HL-60 (cell line): ENCODE results near the gene PTPRU.

Experiments used
- DNase-seq, 2 experiments: peaks; one replicate each; pipeline ENCODE4 v3.0.0-alpha.2; 2010 to 2020; ENCODE audit warnings: low read depth in 1 of 2, low spot score in 1 of 2
- H3K27ac ChIP-seq: fragments of 250-450 bp; sonication (Bioruptor Pico); replicated peaks from 2 replicates; pipeline ENCODE4 v1.5.1; 2020; ENCODE audit warnings: mild to moderate bottlenecking, moderate library complexity
- H3K27me3 ChIP-seq: fragments of 250-450 bp; sonication (Bioruptor Pico); 2 replicates; pipeline ENCODE4 v1.5.1; 2021; ENCODE audit warnings: mild to moderate bottlenecking, moderate library complexity; ENCODE audit not compliant: insufficient read depth, poor library complexity, severe bottlenecking
- H3K4me3 ChIP-seq: replicated peaks from 2 replicates; pipeline ENCODE4 v1.5.1; 2011; ENCODE audit warnings: mild to moderate bottlenecking, control low read depth, low read length; ENCODE audit not compliant: insufficient read depth
- CTCF ChIP-seq: IDR thresholded peaks from one replicate; pipeline ENCODE4 v1.5.1; 2011; ENCODE audit warnings: low read length, control low read depth, inconsistent platforms; ENCODE audit not compliant: insufficient read depth
- GABPA ChIP-seq: IDR thresholded peaks from 2 replicates; pipeline ENCODE4 v1.6.1; 2012; ENCODE audit warnings: low read depth
- POLR2AphosphoS5 ChIP-seq: IDR thresholded peaks from 2 replicates; pipeline ENCODE4 v1.6.1; 2012; ENCODE audit warnings: low read depth
- REST ChIP-seq: IDR thresholded peaks from 2 replicates; pipeline ENCODE4 v1.6.1; 2012; ENCODE audit warnings: low read depth; ENCODE audit not compliant: insufficient replicate concordance
- SPI1 ChIP-seq: IDR thresholded peaks from 2 replicates; pipeline ENCODE4 v1.6.1; 2012; ENCODE audit warnings: low read depth, mild to moderate bottlenecking, borderline replicate concordance

PTPRU gene

GRCh38 chr1:29283804-29284195, 47.5 kb downstream of the PTPRU start:
- H3K4me3 ChIP-seq, result no peak overlapping the region
- no peak overlapping the region for H3K27ac ChIP-seq
- no peak for TF ChIP-seq SPI1
- TF ChIP-seq GABPA, result no peak
- TF ChIP-seq POLR2AphosphoS5, result no peak
- no peak for TF ChIP-seq CTCF
- no peak for TF ChIP-seq REST

GRCh38 chr1:29284286-29284960, 48.1 kb downstream of the PTPRU start:
- TF ChIP-seq SPI1, result no peak
- TF ChIP-seq CTCF, result no peak
- H3K27me3 ChIP-seq, result no peaks in the 10 kb centered on the region
- no peak overlapping the region for H3K4me3 ChIP-seq
- no peak for DNase-seq
- no peak overlapping the region for H3K27ac ChIP-seq

More at GRCh38 chr1:29283804-29284195, 47.5 kb downstream of the PTPRU start:
- no peaks in the 10 kb centered on the region for H3K27me3 ChIP-seq
- no peak for DNase-seq

GRCh38 chr1:29284961-29285560, 48.7 kb downstream of the PTPRU start:
- DNase-seq, result no peak
- TF ChIP-seq POLR2AphosphoS5 (no peak), SPI1 (no peak), GABPA (no peak), REST (no peak), CTCF (no peak)
- Histone ChIP-seq H3K4me3 (no peak overlapping the region), H3K27ac (no peak overlapping the region), H3K27me3 (no peaks in the 10 kb centered on the region)

GRCh38 chr1:29285771-29286170, 49.4 kb downstream of the PTPRU start:
- Histone ChIP-seq H3K4me3 (no peak overlapping the region), H3K27me3 (no peaks in the 10 kb centered on the region), H3K27ac (no peak overlapping the region)
- DNase-seq, result no peak
- TF ChIP-seq CTCF, result no peak
- TF ChIP-seq SPI1, result no peak
- no peak for TF ChIP-seq REST
- no peak for TF ChIP-seq POLR2AphosphoS5
- TF ChIP-seq GABPA, result no peak
